Chondrocyte (in vitro differentiated cells): ENCODE data around the gene XPNPEP2. TPM values are rescaled to one million over a fixed set of nuclear protein-coding genes. Genes with fewer than 3 reads are reported as not detected.

Experiments used
- DNase-seq: peaks from one replicate; pipeline ENCODE4 v3.0.0; 2021; ENCODE audit warnings: mixed read lengths, low spot score
- H3K27ac Mint-ChIP-seq: one replicate; pipeline ENCODE4 v1.8.0; 2021; ENCODE audit warnings: mild to moderate bottlenecking, moderate library complexity, mixed read lengths; ENCODE audit not compliant: unreplicated experiment
- H3K27me3 Mint-ChIP-seq: 2 replicates; pipeline ENCODE4 v1.8.0; 2021; ENCODE audit warnings: low read depth, mixed read lengths
- H3K36me3 Mint-ChIP-seq: 2 replicates; pipeline ENCODE4 v1.8.0; 2021; ENCODE audit warnings: low read depth, mixed read lengths
- H3K4me1 Mint-ChIP-seq: 2 replicates; pipeline ENCODE4 v1.8.0; 2021; ENCODE audit warnings: low read depth, mild to moderate bottlenecking, mixed read lengths
- H3K4me3 Mint-ChIP-seq: one replicate; pipeline ENCODE4 v1.8.0; 2021; ENCODE audit warnings: mild to moderate bottlenecking, moderate library complexity, mixed read lengths; ENCODE audit not compliant: unreplicated experiment
- H3K9me3 Mint-ChIP-seq: 2 replicates; pipeline ENCODE4 v1.8.0; 2021; ENCODE audit warnings: low read depth, mixed read lengths
- CTCF ChIP-seq: fragments of 200-600 bp; sonication (generic); IDR thresholded peaks from 2 replicates; pipeline ENCODE4 v1.5.0; 2021; ENCODE audit warnings: antibody characterized with exemption, mild to moderate bottlenecking, moderate library complexity
- total RNA-seq: library from RNA; stranded (reverse); gene quantifications from 3 replicates; pipeline ENCODE4 v1.2.1, GENCODE V29; 2021

The XPNPEP2 gene
- total RNA-seq, 1 donor from 2014 or later, result not detected

- no peaks in the 10 kb centered on the region for H3K36me3 Mint-ChIP-seq
- no peak overlapping the region for H3K4me3 Mint-ChIP-seq
- no peaks in the 10 kb centered on the region for H3K4me1 Mint-ChIP-seq
- TF ChIP-seq CTCF, result no peak
- H3K27me3 Mint-ChIP-seq, result peaks cover 8% of the 10 kb centered on the region
- no peak overlapping the region for H3K27ac Mint-ChIP-seq
- H3K9me3 Mint-ChIP-seq, result peaks cover 2% of the 10 kb centered on the region
- DNase-seq, result peak; percentile 51
These were observed 43.9 kb downstream of the XPNPEP2 start for GRCh38 chrX:129782706-129783105.

- H3K9me3 Mint-ChIP-seq, result peaks cover 2% of the 10 kb centered on the region
- H3K4me3 Mint-ChIP-seq, result no peak overlapping the region
- peaks cover 8% of the 10 kb centered on the region for H3K27me3 Mint-ChIP-seq
- H3K27ac Mint-ChIP-seq, result no peak overlapping the region
- no peak for TF ChIP-seq CTCF
- DNase-seq, result peak; percentile 67
- H3K4me1 Mint-ChIP-seq, result no peaks in the 10 kb centered on the region
- no peaks in the 10 kb centered on the region for H3K36me3 Mint-ChIP-seq
These were observed 44.5 kb downstream of the XPNPEP2 start for GRCh38 chrX:129783291-129783713.

GRCh38 chrX:129784371-129784770, 45.6 kb downstream of the XPNPEP2 start:
- no peak overlapping the region for H3K27ac Mint-ChIP-seq
- peaks cover 7% of the 10 kb centered on the region for H3K27me3 Mint-ChIP-seq
- DNase-seq, result no peak
- peaks cover under 1% of the 10 kb centered on the region for H3K9me3 Mint-ChIP-seq
- no peak for TF ChIP-seq CTCF
- H3K4me1 Mint-ChIP-seq, result no peaks in the 10 kb centered on the region
- H3K4me3 Mint-ChIP-seq, result no peak overlapping the region
- no peaks in the 10 kb centered on the region for H3K36me3 Mint-ChIP-seq

- H3K27me3 Mint-ChIP-seq, result peaks cover 6% of the 10 kb centered on the region
- H3K9me3 Mint-ChIP-seq, result no peaks in the 10 kb centered on the region
- H3K27ac Mint-ChIP-seq, result no peak overlapping the region
- H3K4me1 Mint-ChIP-seq, result no peaks in the 10 kb centered on the region
- H3K4me3 Mint-ChIP-seq, result no peak overlapping the region
- no peak for TF ChIP-seq CTCF
- DNase-seq, result no peak
- no peaks in the 10 kb centered on the region for H3K36me3 Mint-ChIP-seq
These were observed 46.6 kb downstream of the XPNPEP2 start for GRCh38 chrX:129785160-129785947.

- Mint-ChIP-seq H3K9me3 (no peaks in the 10 kb centered on the region), H3K27me3 (peaks cover 6% of the 10 kb centered on the region), H3K36me3 (no peaks in the 10 kb centered on the region), H3K4me1 (no peaks in the 10 kb centered on the region), H3K4me3 (no peak overlapping the region), H3K27ac (no peak overlapping the region)
- TF ChIP-seq CTCF, result no peak
- DNase-seq, result no peak
These were observed 47.5 kb downstream of the XPNPEP2 start for GRCh38 chrX:129786210-129786651.
